Skeletal muscle satellite cell (primary cell): Measurements from ENCODE around the gene CCR4. TPM values are rescaled to one million over a fixed set of nuclear protein-coding genes. Genes with fewer than 3 reads are reported as not detected.
"Not testable (repeated sequence)": the region's sequence is repeated elsewhere in the genome, so short reads cannot be mapped to it uniquely, and the experiment has no call there.

Experiments used
- H3K27me3 ChIP-seq: 2 replicates; pipeline ENCODE4 v1.7.0; 2013; ENCODE audit warnings: low read length; ENCODE audit not compliant: control insufficient read depth, insufficient read depth
- H3K36me3 ChIP-seq: 2 replicates; pipeline ENCODE4 v1.7.0; 2013; ENCODE audit warnings: mild to moderate bottlenecking, control low read depth, low read length; ENCODE audit not compliant: insufficient read depth
- H3K4me1 ChIP-seq: 2 replicates; pipeline ENCODE4 v1.7.0; 2013; ENCODE audit warnings: low read length; ENCODE audit not compliant: control insufficient read depth, insufficient read depth
- H3K4me2 ChIP-seq: 2 replicates; pipeline ENCODE4 v1.7.0; 2013; ENCODE audit warnings: mild to moderate bottlenecking, low read length
- H3K4me3 ChIP-seq: 2 replicates; pipeline ENCODE4 v1.7.0; 2013; ENCODE audit warnings: low read length
- H3K9ac ChIP-seq: 2 replicates; pipeline ENCODE4 v1.7.0; 2013; ENCODE audit warnings: mild to moderate bottlenecking, low read depth, low read length, moderate library complexity
- H3K9me3 ChIP-seq: replicated peaks from 2 replicates; pipeline ENCODE4 v1.7.0; 2013; ENCODE audit warnings: mild to moderate bottlenecking, control low read depth, low read length
- total RNA-seq: library from RNA; depleted of rRNA; stranded (reverse); fragments of >200 nt; gene quantifications from 2 replicates; pipeline ENCODE4 v1.2.3, GENCODE V29; 2012; rRNA removed

CCR4 gene
- total RNA-seq = under 0.01 TPM in 1 of 2 replicates, not detected in the other

GRCh38 chr3:32951410-32951811 lies at the start of gene CCR4:
CCR4 (plus strand) TSS chr3:32951644; CDS start chr3:32953423, 1,779 bp downstream.
- Histone ChIP-seq H3K9ac (no peak within 1 kb of the TSS), H3K9me3 (no peaks in the 10 kb centered on the region), H3K4me1 (no peaks in the 10 kb centered on the region), H3K4me2 (no peak within 1 kb of the TSS), H3K36me3 (no peaks in the 10 kb centered on the region), H3K27me3 (peaks cover 25% of the 10 kb centered on the region), H3K4me3 (no peak within 1 kb of the TSS)

GRCh38 chr3:32902887-32903371 lies 48.5 kb upstream of the CCR4 start:
- H3K9me3 ChIP-seq, H3K4me1 ChIP-seq, H3K36me3 ChIP-seq, H3K4me3 ChIP-seq, H3K9ac ChIP-seq: not testable (repeated sequence)
- peaks cover 38% of the 10 kb centered on the region for H3K27me3 ChIP-seq
- peak overlapping the region; percentile 15 for H3K4me2 ChIP-seq

- H3K4me1 ChIP-seq = no peaks in the 10 kb centered on the region
- H3K9ac ChIP-seq = no peak overlapping the region
- H3K4me3 ChIP-seq = no peak overlapping the region
- no peak overlapping the region for H3K4me2 ChIP-seq
- H3K27me3 ChIP-seq = peaks cover 28% of the 10 kb centered on the region
- no peaks in the 10 kb centered on the region for H3K9me3 ChIP-seq
- no peaks in the 10 kb centered on the region for H3K36me3 ChIP-seq
Observed at GRCh38 chr3:32903953-32904352, 47.5 kb upstream of the CCR4 start.

GRCh38 chr3:32909999-32910398 lies 41.4 kb upstream of the CCR4 start:
- H3K4me2 ChIP-seq = no peak overlapping the region
- H3K36me3 ChIP-seq = no peaks in the 10 kb centered on the region
- H3K9ac ChIP-seq = no peak overlapping the region
- no peak overlapping the region for H3K4me3 ChIP-seq
- peaks cover 2% of the 10 kb centered on the region for H3K27me3 ChIP-seq
- no peaks in the 10 kb centered on the region for H3K4me1 ChIP-seq
- no peaks in the 10 kb centered on the region for H3K9me3 ChIP-seq

GRCh38 chr3:32910954-32911353 lies 40.5 kb upstream of the CCR4 start:
- H3K4me3 ChIP-seq = no peak overlapping the region

GRCh38 chr3:32912046-32912445 lies 39.4 kb upstream of the CCR4 start:
- no peaks in the 10 kb centered on the region for H3K36me3 ChIP-seq
- H3K4me3 ChIP-seq = no peak overlapping the region
- no peak overlapping the region for H3K9ac ChIP-seq
- no peak overlapping the region for H3K4me2 ChIP-seq
- H3K9me3 ChIP-seq = no peaks in the 10 kb centered on the region
- H3K27me3 ChIP-seq = peaks cover 2% of the 10 kb centered on the region
- H3K4me1 ChIP-seq = no peaks in the 10 kb centered on the region

More at GRCh38 chr3:32910954-32911353, 40.5 kb upstream of the CCR4 start:
- Histone ChIP-seq H3K9me3 (no peaks in the 10 kb centered on the region), H3K4me1 (no peaks in the 10 kb centered on the region), H3K4me2 (no peak overlapping the region), H3K9ac (no peak overlapping the region), H3K27me3 (peaks cover 2% of the 10 kb centered on the region), H3K36me3 (no peaks in the 10 kb centered on the region)

GRCh38 chr3:32913790-32914446 lies 37.5 kb upstream of the CCR4 start:
- Histone ChIP-seq H3K27me3 (peaks cover 5% of the 10 kb centered on the region), H3K9ac (no peak overlapping the region), H3K4me3 (no peak overlapping the region), H3K9me3 (no peaks in the 10 kb centered on the region), H3K36me3 (no peaks in the 10 kb centered on the region), H3K4me2 (no peak overlapping the region), H3K4me1 (no peaks in the 10 kb centered on the region)

- peaks cover 21% of the 10 kb centered on the region for H3K27me3 ChIP-seq
- H3K4me3 ChIP-seq = no peak overlapping the region
- H3K9me3 ChIP-seq = no peaks in the 10 kb centered on the region
- no peaks in the 10 kb centered on the region for H3K36me3 ChIP-seq
- no peak overlapping the region for H3K9ac ChIP-seq
- H3K4me2 ChIP-seq = no peak overlapping the region
- no peaks in the 10 kb centered on the region for H3K4me1 ChIP-seq
Observed at GRCh38 chr3:32919920-32920319, 31.5 kb upstream of the CCR4 start.

- Histone ChIP-seq H3K27me3 (peaks cover 30% of the 10 kb centered on the region), H3K4me1 (no peaks in the 10 kb centered on the region), H3K36me3 (no peaks in the 10 kb centered on the region), H3K4me2 (no peak overlapping the region), H3K4me3 (no peak overlapping the region), H3K9ac (no peak overlapping the region), H3K9me3 (no peaks in the 10 kb centered on the region)
Observed at GRCh38 chr3:32922078-32922477, 29.4 kb upstream of the CCR4 start.

GRCh38 chr3:32930161-32930560 lies 21.3 kb upstream of the CCR4 start:
- no peaks in the 10 kb centered on the region for H3K4me1 ChIP-seq
- H3K4me2 ChIP-seq = no peak overlapping the region
- no peaks in the 10 kb centered on the region for H3K9me3 ChIP-seq
- H3K9ac ChIP-seq = no peak overlapping the region
- no peaks in the 10 kb centered on the region for H3K36me3 ChIP-seq
- H3K4me3 ChIP-seq = no peak overlapping the region
- H3K27me3 ChIP-seq = peaks cover 16% of the 10 kb centered on the region

- H3K4me1 ChIP-seq, H3K27me3 ChIP-seq, H3K4me3 ChIP-seq, H3K4me2 ChIP-seq, H3K36me3 ChIP-seq, H3K9ac ChIP-seq, H3K9me3 ChIP-seq: not testable (repeated sequence)
Observed at GRCh38 chr3:32931273-32931672, 20.2 kb upstream of the CCR4 start.

- Histone ChIP-seq H3K27me3 (peaks cover 3% of the 10 kb centered on the region), H3K9me3 (no peaks in the 10 kb centered on the region), H3K9ac (no peak overlapping the region), H3K4me2 (no peak overlapping the region), H3K4me1 (no peaks in the 10 kb centered on the region), H3K4me3 (no peak overlapping the region), H3K36me3 (no peaks in the 10 kb centered on the region)
Observed at GRCh38 chr3:32934150-32934742, 17.2 kb upstream of the CCR4 start.
